GM12878 (cell line): ENCODE results near the gene HCFC1. TPM values are rescaled to one million over a fixed set of nuclear protein-coding genes. Genes with fewer than 3 reads are reported as not detected.

Source experiments
- ATAC-seq: fragments of 200-7000 bp; cut with Tn5 transposase; 3 replicates; pipeline ENCODE4 v1.9.1; 2020; ENCODE audit warnings: mild to moderate bottlenecking, moderate library complexity
- BruUV-seq: library from RNA; stranded (reverse); fragments of 400-500 nt; replicated peaks from 2 replicates; lab custom pipeline; 2021; lab: Mats Ljungman, UMichigan
- CTCF ChIA-PET: fragments of 300-600 bp; sonication (Branson Sonifier 250); formaldehyde crosslinking; extraction: SDS; loops from one replicate; lab custom pipeline; 2021; ENCODE audit warnings: inconsistent platforms; lab: Yijun Ruan, JAX
- POLR2A ChIA-PET: fragments of 350-600 bp; formaldehyde crosslinking; extraction: SDS; loops from one replicate; lab custom pipeline; 2021; ENCODE audit warnings: inconsistent platforms; lab: Charles Lee
- RAD21 ChIA-PET: fragments of 300-600 bp; sonication (Branson Sonifier 250); formaldehyde crosslinking; loops from one replicate; lab custom pipeline; 2023; ENCODE audit warnings: antibody characterized with exemption; ENCODE audit not compliant: unreplicated experiment; lab: Charles Lee
- SMC1A ChIA-PET: fragments of 300-600 bp; sonication (Branson Sonifier 250); formaldehyde crosslinking; loops from one replicate; lab custom pipeline; 2023; ENCODE audit not compliant: unreplicated experiment, uncharacterized antibody; lab: Charles Lee
- DNase-seq: peaks from one replicate; pipeline ENCODE4 v3.0.0-alpha.2; 2011; ENCODE audit warnings: low read depth, low spot score
- FAIRE-seq: peaks from 3 replicates; lab custom pipeline; 2011; peaks lifted over from hg19 to GRCh38; lab: Jason Lieb, UNC
- H2AFZ ChIP-seq: 2 replicates; pipeline ENCODE4 v1.6.0; 2011; ENCODE audit warnings: low read depth, low read length, control low read depth; ENCODE audit not compliant: control insufficient read depth
- H3K27ac ChIP-seq: 2 replicates; pipeline ENCODE4 v1.5.1; 2011; ENCODE audit warnings: control low read depth; ENCODE audit not compliant: control insufficient read depth, insufficient read depth
- H3K27me3 ChIP-seq, 2 experiments: replicated peaks in 1 of 2; 2 replicates each; pipeline versions ENCODE4 v1.6.0 to v1.6.1; 2011; ENCODE audit warnings: low read length in 1 of 2; ENCODE audit not compliant: control insufficient read depth in 2 of 2, insufficient read depth in 2 of 2
- H3K36me3 ChIP-seq, 2 experiments: 2 replicates each; pipeline ENCODE4 v1.5.1; 2011; ENCODE audit warnings: low read length in 1 of 2; ENCODE audit not compliant: control insufficient read depth in 2 of 2, insufficient read depth in 2 of 2
- H3K4me1 ChIP-seq: 2 replicates; pipeline ENCODE4 v1.6.1; 2011; ENCODE audit warnings: mild to moderate bottlenecking, low read length, moderate library complexity, mixed read lengths; ENCODE audit not compliant: control insufficient read depth, insufficient read depth
- H3K4me2 ChIP-seq: 2 replicates; pipeline ENCODE4 v1.6.0; 2011; ENCODE audit warnings: control low read depth; ENCODE audit not compliant: control insufficient read depth, insufficient read depth
- H3K4me3 ChIP-seq: fragments of 200-600 bp; sonication (generic); 2 replicates; pipeline ENCODE4 v1.5.1; 2016
- H3K79me2 ChIP-seq: 2 replicates; pipeline ENCODE4 v1.6.0; 2011; ENCODE audit warnings: low read length; ENCODE audit not compliant: control insufficient read depth, insufficient read depth
- H3K9ac ChIP-seq: 2 replicates; pipeline ENCODE4 v1.8.0; 2011; ENCODE audit warnings: low read length, control low read depth, mixed read lengths; ENCODE audit not compliant: control insufficient read depth, insufficient read depth
- H3K9me3 ChIP-seq: replicated peaks from 3 replicates; pipeline ENCODE4 v1.5.1; 2011; ENCODE audit warnings: mild to moderate bottlenecking, low read length; ENCODE audit not compliant: control insufficient read depth, insufficient read depth
- H4K20me1 ChIP-seq: 2 replicates; pipeline ENCODE4 v1.6.0; 2011; ENCODE audit not compliant: control insufficient read depth, insufficient read depth
- EED ChIP-seq: sonication (generic); IDR thresholded peaks from 2 replicates; pipeline ENCODE4 v1.6.1; 2016; ENCODE audit warnings: antibody characterized with exemption, low read depth
- POLR2A ChIP-seq: IDR thresholded peaks from 2 replicates; pipeline ENCODE4 v1.6.1; 2011; ENCODE audit warnings: low read depth, mild to moderate bottlenecking, low read length
- WGBS: methylation state at CpG from one replicate; pipeline ENCODE4 v1.1.6; 2016; ENCODE audit warnings: low lambda C conversion rate; ENCODE audit not compliant: insufficient replicate concordance, insufficient coverage; ENCODE audit errors: missing lambda C conversion rate; 5-methylcytosine and 5-hydroxymethylcytosine counted together
- in situ Hi-C: fragments of 300-500 bp; cut with MboI; formaldehyde crosslinking; loops from 9 replicates; pipeline ENCODE4 v1.14.3; 2018; ENCODE audit warnings: mixed read lengths
- intact Hi-C: fragments of 100-400 bp; cut with micrococcal nuclease; formaldehyde crosslinking; loops from one replicate; pipeline ENCODE4 v1.14.2; 2022; ENCODE audit not compliant: unreplicated experiment
- polyA plus RNA-seq, 11 experiments: library from polyadenylated mRNA; depleted of rRNA in 4 of 11; unstranded in 6 of 11; stranded (reverse) in 5 of 11; fragments of >200 nt; fragmentation: Nextera tagmentation in 4 of 11; fragmentation: Illumina TruSeq in 1 of 11; extraction: Ambion mirVana in 4 of 11; extraction: Trizol in 1 of 11; gene quantifications; 1 replicate in 1 of 11; 2 replicates in 10 of 11; pipeline versions ENCODE4 v1.2.1 to v1.2.3, GENCODE V29; 2011 to 2016; ENCODE audit warnings: inconsistent platforms in 2 of 11, missing spikeins in 2 of 11, low read depth in 1 of 11
- total RNA-seq, 4 experiments: library from RNA; depleted of rRNA in 3 of 4; stranded (reverse); fragments of >200 nt in 3 of 4; fragmentation: Illumina TruSeq in 1 of 4; extraction: Trizol in 1 of 4; gene quantifications; 2 replicates each; pipeline versions ENCODE4 v1.2.1 to v1.2.3, GENCODE V29; 2013 to 2021
- TF ChIP-seq, protein P1 (sequence below): fragments of 450-650 bp; IDR thresholded peaks from 2 replicates; pipeline ENCODE4 v1.6.1; 2014; ENCODE audit warnings: mild to moderate bottlenecking

HCFC1 gene
- total and polyA plus RNA-seq, 10 of the 15 experiments (the other 5 are each of a cell fraction or from before 2014, with no cell fraction given) = 3.9 to 92.7 (median 23.5) TPM

DNA sequence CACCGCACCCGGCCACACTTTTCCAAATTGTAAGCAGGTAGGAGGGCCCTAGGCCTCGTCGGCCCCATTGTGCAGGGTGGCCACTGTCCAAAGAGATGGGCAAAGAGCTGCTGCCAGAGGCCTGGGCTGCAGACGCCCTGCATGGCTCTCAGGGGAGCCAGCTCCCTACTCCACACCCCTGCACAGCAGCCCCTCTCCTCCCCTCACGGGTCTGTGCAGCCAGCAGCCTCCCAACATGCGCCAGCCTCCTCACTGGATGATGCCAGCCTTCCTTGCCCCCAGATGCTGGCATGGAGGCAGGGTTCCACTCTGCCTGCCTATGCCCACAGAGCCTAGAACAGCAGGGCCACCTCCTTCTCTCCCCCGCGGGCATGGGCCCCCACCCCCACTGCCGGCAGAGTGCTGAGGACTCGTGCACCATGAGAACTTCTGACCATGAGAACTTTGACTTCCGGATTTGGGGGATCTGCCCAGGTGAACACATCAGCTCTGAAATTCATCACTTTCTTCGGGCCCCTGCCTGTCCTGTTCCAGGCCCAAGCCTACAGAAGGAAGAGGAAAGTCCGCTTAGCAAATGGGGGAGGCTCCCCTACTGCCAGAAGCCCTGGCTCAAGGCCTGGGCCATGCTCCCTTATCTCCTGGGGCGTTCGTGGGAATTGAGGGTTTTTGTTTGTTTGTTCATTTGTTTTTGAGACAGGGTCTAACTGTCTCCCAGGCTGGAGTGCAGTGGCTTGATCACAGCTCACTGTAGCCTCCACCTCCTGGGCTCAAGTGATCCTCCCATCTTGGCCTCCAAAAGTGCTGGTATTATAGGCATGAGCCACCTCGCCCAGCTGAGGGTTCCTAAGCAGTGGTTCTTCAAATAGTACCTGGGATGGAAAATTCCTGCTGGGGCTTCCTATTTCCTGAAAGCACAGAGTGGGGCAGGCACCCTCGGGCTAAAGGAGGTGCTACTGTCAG lies 40.0 kb upstream of the HCFC1 start:
- Histone ChIP-seq H3K36me3 (peaks cover 0 to 5% of the 10 kb centered on the region in 2 experiments; a peak in 3 of 4 replicates), H4K20me1 (no peaks in the 10 kb centered on the region), H3K79me2 (peaks cover 5% of the 10 kb centered on the region), H3K9ac (no peak overlapping the region), H2AFZ (no peak overlapping the region), H3K4me2 (no peak overlapping the region), H3K4me3 (no peak overlapping the region), H3K4me1 (peaks cover 9% of the 10 kb centered on the region), H3K27me3 (no peaks in the 10 kb centered on the region), H3K9me3 (no peaks in the 10 kb centered on the region), H3K27ac (no peak overlapping the region)
- FAIRE-seq = no peak
- ATAC-seq = no peak
- ChIA-PET POLR2A (no interaction called here), RAD21 (interaction anchor here (1.5 to 2.6 kb wide), 2 partner anchors 10 to 64 kb away, joined by 3 to 7 read pairs; no protein-coding TSS in a partner anchor), SMC1A (interaction anchor here (0.8 to 1.3 kb wide), 3 partner anchors 8 to 35 kb away, joined by 3 to 4 read pairs (median 3); no protein-coding TSS in a partner anchor), CTCF (interaction anchor here (0.8 to 5.6 kb wide), 8 partner anchors 8 to 43 kb away, joined by 4 to 35 read pairs (median 6); partner anchors contain the start of genes HCFC1 and IRAK1)
- TF ChIP-seq, protein P1, sequence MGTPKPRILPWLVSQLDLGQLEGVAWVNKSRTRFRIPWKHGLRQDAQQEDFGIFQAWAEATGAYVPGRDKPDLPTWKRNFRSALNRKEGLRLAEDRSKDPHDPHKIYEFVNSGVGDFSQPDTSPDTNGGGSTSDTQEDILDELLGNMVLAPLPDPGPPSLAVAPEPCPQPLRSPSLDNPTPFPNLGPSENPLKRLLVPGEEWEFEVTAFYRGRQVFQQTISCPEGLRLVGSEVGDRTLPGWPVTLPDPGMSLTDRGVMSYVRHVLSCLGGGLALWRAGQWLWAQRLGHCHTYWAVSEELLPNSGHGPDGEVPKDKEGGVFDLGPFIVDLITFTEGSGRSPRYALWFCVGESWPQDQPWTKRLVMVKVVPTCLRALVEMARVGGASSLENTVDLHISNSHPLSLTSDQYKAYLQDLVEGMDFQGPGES = no peak
- no peak for TF ChIP-seq EED
- peak; percentile 71 for TF ChIP-seq POLR2A
- intact Hi-C loops = loop anchor here (5.0 kb wide), 1 partner anchor 41 kb away; no protein-coding TSS in a partner anchor
- DNase-seq = no peak
- in situ Hi-C loops = no loop called here
- 54% methylated on average over 16 of the region's 18 CpGs for WGBS
- no TSS peak for BruUV-seq
